Breast epithelium (tissue), 3 donors: ENCODE data around the gene CACNA2D3.

ENCODE experiments used
- POLR2A ChIP-seq: fragments of 450-650 bp; IDR thresholded peaks from one replicate; pipeline ENCODE4 v1.6.1; 2016; ENCODE audit warnings: antibody characterized with exemption, mild to moderate bottlenecking, moderate library complexity
- POLR2AphosphoS5 ChIP-seq, 3 donors: sonication (generic); formaldehyde crosslinking; IDR thresholded peaks; one replicate each; pipeline ENCODE4 v1.6.1; 2017; ENCODE audit warnings: antibody characterized with exemption in 3 of 3
- TF ChIP-seq, protein P1 (sequence below), 3 donors: fragments of 450-650 bp; IDR thresholded peaks; one replicate each; pipeline ENCODE4 v1.5.1; 2016 to 2017; ENCODE audit warnings: antibody characterized with exemption in 3 of 3, mild to moderate bottlenecking in 3 of 3, moderate library complexity in 3 of 3

GRCh38 chr3:54862526-54862925 lies 740.2 kb downstream of the CACNA2D3 start:
- TF ChIP-seq, protein P1, sequence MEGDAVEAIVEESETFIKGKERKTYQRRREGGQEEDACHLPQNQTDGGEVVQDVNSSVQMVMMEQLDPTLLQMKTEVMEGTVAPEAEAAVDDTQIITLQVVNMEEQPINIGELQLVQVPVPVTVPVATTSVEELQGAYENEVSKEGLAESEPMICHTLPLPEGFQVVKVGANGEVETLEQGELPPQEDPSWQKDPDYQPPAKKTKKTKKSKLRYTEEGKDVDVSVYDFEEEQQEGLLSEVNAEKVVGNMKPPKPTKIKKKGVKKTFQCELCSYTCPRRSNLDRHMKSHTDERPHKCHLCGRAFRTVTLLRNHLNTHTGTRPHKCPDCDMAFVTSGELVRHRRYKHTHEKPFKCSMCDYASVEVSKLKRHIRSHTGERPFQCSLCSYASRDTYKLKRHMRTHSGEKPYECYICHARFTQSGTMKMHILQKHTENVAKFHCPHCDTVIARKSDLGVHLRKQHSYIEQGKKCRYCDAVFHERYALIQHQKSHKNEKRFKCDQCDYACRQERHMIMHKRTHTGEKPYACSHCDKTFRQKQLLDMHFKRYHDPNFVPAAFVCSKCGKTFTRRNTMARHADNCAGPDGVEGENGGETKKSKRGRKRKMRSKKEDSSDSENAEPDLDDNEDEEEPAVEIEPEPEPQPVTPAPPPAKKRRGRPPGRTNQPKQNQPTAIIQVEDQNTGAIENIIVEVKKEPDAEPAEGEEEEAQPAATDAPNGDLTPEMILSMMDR (IDR thresholded peaks at IDR 0.05): no peak
- TF ChIP-seq POLR2AphosphoS5 (IDR thresholded peaks at IDR 0.05) (no peak), POLR2A (no peak)
